RKO (cell line): ENCODE measurements around the gene FAP.
A peak's percentile ranks its signal among the peaks of the same experiment; 100 is the strongest.

ENCODE experiments used
- DNase-seq: peaks from one replicate; pipeline ENCODE4 v3.0.0-alpha.2; 2016; ENCODE audit warnings: low spot score

Gene FAP, protein sequence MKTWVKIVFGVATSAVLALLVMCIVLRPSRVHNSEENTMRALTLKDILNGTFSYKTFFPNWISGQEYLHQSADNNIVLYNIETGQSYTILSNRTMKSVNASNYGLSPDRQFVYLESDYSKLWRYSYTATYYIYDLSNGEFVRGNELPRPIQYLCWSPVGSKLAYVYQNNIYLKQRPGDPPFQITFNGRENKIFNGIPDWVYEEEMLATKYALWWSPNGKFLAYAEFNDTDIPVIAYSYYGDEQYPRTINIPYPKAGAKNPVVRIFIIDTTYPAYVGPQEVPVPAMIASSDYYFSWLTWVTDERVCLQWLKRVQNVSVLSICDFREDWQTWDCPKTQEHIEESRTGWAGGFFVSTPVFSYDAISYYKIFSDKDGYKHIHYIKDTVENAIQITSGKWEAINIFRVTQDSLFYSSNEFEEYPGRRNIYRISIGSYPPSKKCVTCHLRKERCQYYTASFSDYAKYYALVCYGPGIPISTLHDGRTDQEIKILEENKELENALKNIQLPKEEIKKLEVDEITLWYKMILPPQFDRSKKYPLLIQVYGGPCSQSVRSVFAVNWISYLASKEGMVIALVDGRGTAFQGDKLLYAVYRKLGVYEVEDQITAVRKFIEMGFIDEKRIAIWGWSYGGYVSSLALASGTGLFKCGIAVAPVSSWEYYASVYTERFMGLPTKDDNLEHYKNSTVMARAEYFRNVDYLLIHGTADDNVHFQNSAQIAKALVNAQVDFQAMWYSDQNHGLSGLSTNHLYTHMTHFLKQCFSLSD

DNA sequence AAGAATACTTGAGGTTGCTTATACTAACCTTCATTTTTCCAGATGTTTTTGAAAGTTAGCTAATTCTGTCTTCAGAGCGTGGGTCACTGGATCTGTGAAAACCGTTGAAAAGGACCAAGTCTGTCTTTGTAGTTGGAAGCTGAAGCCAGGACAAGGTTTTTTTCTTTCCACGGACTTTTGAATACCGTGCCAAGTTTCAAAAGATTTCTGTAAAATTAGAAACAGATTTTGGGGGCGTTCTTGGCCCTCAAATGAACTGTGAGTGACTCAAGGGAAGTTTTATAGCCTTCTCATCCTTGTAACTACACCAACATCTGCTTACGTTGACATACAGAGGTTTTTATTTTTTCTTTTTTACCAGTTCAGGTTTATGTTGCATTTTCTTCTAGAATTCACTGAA lies at the start of gene FAP:
TSS of gene FAP (minus strand) at position 152 of the 400 bp plus-strand sequence. CDS start at position 34, 118 bp downstream.
- no peak for DNase-seq

- DNase-seq = no peak
Observed at GRCh38 chr2:162291748-162292147, 48.5 kb upstream of the FAP start.

DNA sequence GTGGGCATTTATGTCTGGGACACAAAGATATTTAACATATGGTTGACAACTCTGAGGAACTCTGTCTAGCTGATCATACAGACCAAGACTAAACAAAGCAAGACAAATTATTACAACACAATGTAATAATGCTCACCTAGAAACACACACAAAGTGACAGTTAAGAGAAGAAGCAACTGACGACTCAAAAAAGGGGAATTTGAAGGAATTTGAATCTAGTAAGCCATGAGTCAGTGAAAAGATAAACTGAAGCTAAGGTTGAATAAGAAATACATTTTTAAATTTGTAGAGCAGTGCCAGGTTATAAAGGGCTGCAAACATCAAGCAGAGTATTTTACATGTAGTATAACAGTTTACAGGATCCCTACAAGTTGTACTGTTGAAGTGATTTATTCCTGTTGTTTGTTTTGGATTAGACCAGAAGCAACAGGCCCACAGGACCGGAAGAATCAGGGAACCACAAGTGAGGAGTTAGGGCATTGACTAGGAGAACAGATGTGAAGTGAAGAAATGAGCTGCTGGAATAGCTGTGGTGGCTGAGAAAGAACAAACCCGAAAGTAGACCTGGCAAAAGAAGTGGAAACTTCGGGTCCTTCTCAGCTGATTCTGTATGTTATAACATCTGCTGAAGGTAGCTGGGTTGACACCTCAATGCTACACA lies 39.6 kb upstream of the FAP start:
- no peak for DNase-seq

DNA sequence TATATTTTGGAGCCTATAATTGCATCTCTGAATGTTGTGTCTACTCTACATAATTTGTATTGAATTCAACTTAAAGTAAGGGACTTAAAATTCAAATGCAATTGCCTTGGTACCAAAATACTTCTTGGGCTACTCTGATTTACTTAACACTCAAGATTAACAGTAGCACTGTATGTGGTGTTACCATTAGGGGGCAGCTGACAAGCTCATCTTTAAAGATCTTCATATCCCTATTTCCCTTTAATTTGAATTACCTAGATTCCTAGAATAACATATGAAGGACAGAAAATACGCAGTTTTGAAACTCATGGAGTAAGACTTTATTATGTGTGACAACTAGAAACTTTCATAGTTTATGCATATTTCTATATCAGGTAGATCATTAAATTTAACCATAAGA lies 37.4 kb upstream of the FAP start:
- DNase-seq = no peak

DNA sequence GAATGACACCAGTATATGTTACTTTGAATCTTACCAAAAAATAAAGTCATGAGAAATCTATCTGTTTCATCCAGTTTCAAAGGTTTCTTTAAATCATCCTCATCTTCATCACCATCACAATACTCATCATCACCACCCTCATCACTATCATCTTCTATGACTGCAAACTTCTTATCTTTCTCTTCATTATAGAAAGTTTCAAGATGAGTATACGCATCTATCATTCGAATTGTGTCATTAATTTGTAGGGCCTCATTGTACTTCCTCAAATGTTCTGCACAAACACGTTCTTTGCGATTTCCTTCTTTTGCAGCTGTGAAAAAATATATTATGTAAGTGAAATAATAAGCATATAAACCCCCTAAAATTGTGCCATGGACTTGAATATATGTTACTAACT lies 34.1 kb upstream of the FAP start:
- DNase-seq = no peak

GRCh38 chr2:162267996-162268395 lies 24.8 kb upstream of the FAP start:
- no peak for DNase-seq

DNA sequence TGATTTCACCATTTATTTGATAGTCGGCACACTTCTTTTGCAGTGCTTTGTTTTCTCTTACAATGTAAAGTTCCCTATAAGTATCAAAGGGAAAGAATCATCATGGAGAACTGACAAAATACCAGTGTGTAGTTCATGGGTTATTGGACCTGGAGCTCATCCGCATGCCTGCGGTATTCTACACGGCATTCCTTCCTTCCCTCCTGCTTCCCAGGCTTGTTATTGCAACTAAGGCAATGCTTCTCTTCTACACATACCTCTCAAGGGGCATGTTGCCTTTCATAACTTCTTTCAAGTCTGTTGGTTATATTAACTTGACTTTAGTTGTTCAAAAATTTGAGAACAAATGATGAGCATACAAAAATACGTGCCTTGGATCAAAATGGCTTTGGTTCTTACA lies 24.3 kb upstream of the FAP start:
- no peak for DNase-seq

DNA sequence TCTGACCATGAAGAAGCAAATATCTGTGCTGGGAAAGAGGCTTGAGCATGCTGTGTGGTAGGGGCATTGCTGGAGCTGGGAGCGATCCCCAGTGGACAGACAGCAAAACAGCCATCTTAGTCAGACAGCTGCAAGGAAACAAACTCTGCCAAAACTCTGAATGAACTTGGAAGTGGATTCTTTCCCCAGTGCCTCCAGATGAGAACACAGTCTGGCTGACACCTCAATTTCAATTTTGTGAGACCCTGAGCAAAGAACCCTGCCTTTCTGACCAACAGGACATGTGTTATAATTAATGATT lies 23.2 kb upstream of the FAP start:
- no peak for DNase-seq

DNA sequence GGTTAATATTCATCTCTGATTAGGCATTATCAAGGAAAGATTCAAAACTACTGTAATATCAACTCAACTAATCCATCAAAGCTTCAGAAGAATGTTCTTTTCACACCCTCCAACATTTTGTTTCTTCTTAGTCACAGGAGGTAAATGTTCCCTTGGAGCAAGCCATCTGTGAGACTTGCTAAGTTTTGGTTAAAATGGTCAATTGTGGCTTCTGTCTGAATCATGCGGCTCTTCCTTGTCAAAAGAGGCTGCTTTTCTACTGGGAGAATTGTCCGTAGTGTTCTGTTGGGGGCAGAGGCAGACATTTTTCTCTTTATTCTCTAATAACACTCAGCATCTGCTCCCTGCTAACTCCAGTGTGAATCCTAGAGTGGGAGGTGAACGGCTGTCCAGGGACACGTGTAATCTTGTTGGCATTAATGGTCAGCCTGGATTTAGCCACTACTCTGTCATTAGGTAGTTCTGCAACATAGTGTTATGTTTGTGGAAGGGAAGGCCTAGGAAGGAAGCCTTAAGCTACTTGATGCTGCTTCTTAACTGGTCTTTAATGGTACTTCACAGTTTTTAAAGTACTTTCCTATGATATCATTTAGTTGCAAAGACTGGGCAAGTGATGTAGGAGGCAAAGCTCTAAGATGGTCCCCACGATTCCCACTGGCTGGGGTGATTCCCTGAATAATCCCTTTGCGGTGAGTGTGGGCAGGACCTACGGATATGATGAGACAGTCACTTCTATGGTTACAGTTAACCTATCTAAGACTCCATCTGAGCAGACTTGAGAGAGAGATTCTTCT lies 22.6 kb upstream of the FAP start:
- DNase-seq = no peak

DNA sequence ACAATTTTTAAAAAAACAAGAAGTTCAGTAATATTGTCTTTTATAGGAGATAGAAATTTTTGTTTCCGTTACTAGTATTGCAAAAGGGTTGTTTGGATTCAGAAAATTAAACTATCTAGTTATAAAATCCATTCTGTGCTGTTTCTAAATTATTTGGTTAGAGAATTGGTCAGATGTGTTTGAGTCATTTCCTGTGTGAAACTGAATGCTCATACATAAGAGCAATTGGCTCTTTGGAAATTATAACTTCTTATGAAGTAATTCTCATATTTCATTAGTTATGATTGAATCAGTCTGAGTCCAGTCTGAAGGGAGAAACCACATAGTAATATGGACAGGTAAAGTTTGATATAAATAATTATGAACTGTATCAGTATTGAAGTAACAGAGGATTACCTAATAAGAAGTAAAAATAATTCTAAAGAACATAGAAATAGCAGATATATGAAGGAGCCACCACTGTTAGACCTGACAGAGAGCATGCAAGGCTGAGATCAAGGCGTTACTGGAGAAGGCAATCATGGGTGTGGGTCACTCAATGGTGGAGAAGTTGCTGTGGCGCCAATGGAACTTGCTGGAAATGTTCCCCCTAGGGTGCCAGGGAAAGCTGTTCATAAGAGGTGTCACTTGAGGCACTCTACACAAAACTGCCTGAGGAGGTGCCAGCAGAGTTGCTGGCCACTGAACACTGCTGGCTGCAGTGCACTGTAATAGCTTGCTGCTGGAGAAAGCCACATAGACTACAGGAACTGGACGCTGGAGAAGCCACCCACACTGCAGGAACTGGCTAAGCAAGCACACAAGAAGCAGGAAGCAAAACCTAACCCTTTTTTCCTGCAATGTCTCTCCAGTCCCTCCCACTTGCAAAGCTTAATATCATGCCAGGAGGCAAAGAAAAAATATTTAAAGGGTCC lies 18.0 kb upstream of the FAP start:
- peak; percentile 38 for DNase-seq

GRCh38 chr2:162258686-162259085 lies 15.4 kb upstream of the FAP start:
- no peak for DNase-seq

- DNase-seq = no peak
Observed at GRCh38 chr2:162258169-162258568, 14.9 kb upstream of the FAP start.

DNA sequence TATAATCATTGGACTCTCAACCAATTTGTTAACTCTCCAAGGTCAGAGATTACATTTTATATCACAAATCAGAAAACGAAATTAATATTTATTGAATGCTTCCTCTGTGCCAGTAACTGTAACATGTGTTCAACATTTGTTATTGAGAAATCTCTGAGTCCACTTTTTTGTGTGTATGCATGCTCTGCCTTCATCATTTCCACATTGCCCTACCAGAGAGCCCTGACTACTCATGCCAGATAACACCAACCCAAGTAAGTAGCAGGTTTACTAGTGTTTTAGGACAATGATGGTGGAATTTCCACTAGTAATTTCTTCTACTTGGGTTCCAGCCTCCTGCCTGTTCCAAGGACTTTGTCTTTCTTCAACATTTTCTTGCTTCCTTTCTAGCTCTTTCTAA lies 14.2 kb upstream of the FAP start:
- DNase-seq = no peak

- peak; percentile 47 for DNase-seq
Observed at GRCh38 chr2:162256591-162256991, 13.3 kb upstream of the FAP start.

GRCh38 chr2:162254236-162254871 lies 11.1 kb upstream of the FAP start:
- DNase-seq = no peak

GRCh38 chr2:162253435-162253834 lies 10.2 kb upstream of the FAP start:
- DNase-seq = no peak

DNA sequence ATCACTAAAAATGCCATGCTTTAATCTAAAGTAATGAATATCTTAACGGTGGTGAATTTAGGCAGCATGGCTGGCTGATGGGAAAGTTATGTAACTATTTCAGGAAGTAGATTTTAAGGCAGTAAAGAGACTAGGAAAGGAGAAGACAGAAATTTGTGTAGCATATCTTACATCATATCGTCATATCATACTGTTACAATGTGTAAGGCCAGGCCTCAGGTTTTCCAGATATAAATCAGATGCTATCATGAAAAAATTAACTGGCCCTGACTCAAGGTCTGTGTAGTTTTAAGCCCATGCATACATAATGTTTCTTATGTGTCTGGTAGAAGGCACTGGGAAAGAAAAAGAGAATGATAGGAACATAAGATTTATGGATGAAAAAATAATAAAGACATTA lies 8.9 kb upstream of the FAP start:
- no peak for DNase-seq

GRCh38 chr2:162245781-162246180 lies 2.5 kb upstream of the FAP start:
- DNase-seq = no peak

GRCh38 chr2:162245061-162245460 lies 1.8 kb upstream of the FAP start:
- no peak for DNase-seq

GRCh38 chr2:162244541-162245031 lies 1.3 kb upstream of the FAP start:
- peak; percentile 42 for DNase-seq

DNA sequence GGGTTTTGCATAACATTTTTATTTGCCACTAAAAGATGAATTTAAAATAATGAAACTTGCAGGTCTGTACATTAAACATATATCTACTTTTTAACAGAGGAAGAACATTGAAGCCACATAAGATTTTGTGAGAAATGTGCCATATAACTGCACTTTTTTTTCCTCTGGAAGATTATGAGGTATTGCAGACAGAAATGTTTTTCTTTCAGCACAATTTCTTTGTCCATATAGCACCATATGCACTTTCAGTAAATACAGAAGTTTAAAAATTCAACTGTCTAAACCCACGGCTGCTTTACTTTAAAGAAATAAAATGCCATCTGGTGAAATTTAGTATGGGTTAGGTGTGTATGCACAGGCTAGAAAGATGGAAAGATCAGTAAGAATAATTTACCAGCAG lies 470 bp upstream of the FAP start:
- DNase-seq = no peak
